H9 (cell line): ENCODE results near the gene RNF114. TPM values are rescaled to one million over a fixed set of nuclear protein-coding genes. Genes with fewer than 3 reads are reported as not detected.

Source experiments
- DNase-seq: peaks from one replicate; pipeline ENCODE4 v3.0.0-alpha.2; 2017
- H2AFZ ChIP-seq: one replicate; pipeline ENCODE4 v1.6.1; 2013; ENCODE audit warnings: mild to moderate bottlenecking, low read length, control low read depth, moderate library complexity
- H2AK5ac ChIP-seq: 2 replicates; pipeline ENCODE4 v1.6.1; 2013; ENCODE audit warnings: low read length, control low read depth, mixed read lengths; ENCODE audit not compliant: insufficient read length
- H2BK120ac ChIP-seq: one replicate; pipeline ENCODE4 v1.6.1; 2013; ENCODE audit warnings: low read depth, mild to moderate bottlenecking, low read length, control low read depth, inconsistent platforms; ENCODE audit not compliant: poor library complexity, severe bottlenecking
- H2BK12ac ChIP-seq: 2 replicates; pipeline ENCODE4 v1.6.1; 2013; ENCODE audit warnings: low read length, control low read depth, mixed read lengths, low read depth; ENCODE audit not compliant: insufficient read length
- H2BK15ac ChIP-seq: 2 replicates; pipeline ENCODE4 v1.6.1; 2013; ENCODE audit warnings: low read depth, low read length, control low read depth
- H2BK20ac ChIP-seq: one replicate; pipeline ENCODE4 v1.6.1; 2013; ENCODE audit warnings: low read depth, mild to moderate bottlenecking, low read length, control low read depth, inconsistent platforms; ENCODE audit not compliant: poor library complexity, severe bottlenecking
- H2BK5ac ChIP-seq: 2 replicates; pipeline ENCODE4 v1.6.1; 2013; ENCODE audit warnings: low read length, control low read depth, mixed read lengths; ENCODE audit not compliant: insufficient read length
- H3K14ac ChIP-seq: 2 replicates; pipeline ENCODE4 v1.6.1; 2013; ENCODE audit warnings: low read length, control low read depth; ENCODE audit not compliant: insufficient read depth
- H3K18ac ChIP-seq: 2 replicates; pipeline ENCODE4 v1.6.1; 2013; ENCODE audit warnings: low read depth, mild to moderate bottlenecking, mixed read lengths, low read length, control low read depth; ENCODE audit not compliant: insufficient read length
- H3K23ac ChIP-seq: 2 replicates; pipeline ENCODE4 v1.6.1; 2013; ENCODE audit warnings: low read length, control low read depth, mixed read lengths, low read depth; ENCODE audit not compliant: insufficient read length
- H3K23me2 ChIP-seq: 2 replicates; pipeline ENCODE4 v1.6.1; 2013; ENCODE audit warnings: low read depth, mild to moderate bottlenecking, mixed read lengths, low read length, control low read depth; ENCODE audit not compliant: insufficient read length, poor library complexity, severe bottlenecking
- H3K27ac ChIP-seq: 2 replicates; pipeline ENCODE4 v1.5.1; 2013; ENCODE audit warnings: low read length, control low read depth, mixed read lengths, low read depth; ENCODE audit not compliant: insufficient read length
- H3K27me3 ChIP-seq: 2 replicates; pipeline ENCODE4 v1.6.1; 2013; ENCODE audit warnings: low read length, control low read depth, inconsistent platforms; ENCODE audit not compliant: insufficient read depth
- H3K4ac ChIP-seq: 2 replicates; pipeline ENCODE4 v1.6.1; 2013; ENCODE audit warnings: low read depth, mild to moderate bottlenecking, control low read depth, inconsistent platforms, low read length, moderate library complexity
- H3K4me1 ChIP-seq: 2 replicates; pipeline ENCODE4 v1.6.1; 2013; ENCODE audit warnings: low read length, control low read depth, inconsistent platforms; ENCODE audit not compliant: insufficient read depth
- H3K4me2 ChIP-seq: 2 replicates; pipeline ENCODE4 v1.6.1; 2013; ENCODE audit warnings: low read length, control low read depth, mixed read lengths; ENCODE audit not compliant: insufficient read length, insufficient read depth
- H3K56ac ChIP-seq: 2 replicates; pipeline ENCODE4 v1.6.1; 2013; ENCODE audit warnings: low read depth, mild to moderate bottlenecking, mixed read lengths, low read length, control low read depth; ENCODE audit not compliant: insufficient read length
- H3K79me1 ChIP-seq: 2 replicates; pipeline ENCODE4 v1.6.1; 2013; ENCODE audit warnings: low read depth, mild to moderate bottlenecking, moderate library complexity, low read length, control low read depth, inconsistent platforms; ENCODE audit not compliant: insufficient read depth, poor library complexity, severe bottlenecking
- H3K79me2 ChIP-seq: 2 replicates; pipeline ENCODE4 v1.6.1; 2013; ENCODE audit warnings: low read length, control low read depth, inconsistent platforms; ENCODE audit not compliant: insufficient read depth
- H3K9ac ChIP-seq: 2 replicates; pipeline ENCODE4 v1.6.1; 2013; ENCODE audit warnings: low read length, control low read depth, mixed read lengths; ENCODE audit not compliant: insufficient read length; ENCODE audit errors: extremely low read depth
- H3K9me3 ChIP-seq: one replicate; pipeline ENCODE4 v1.6.1; 2013; ENCODE audit warnings: low read depth, low read length, inconsistent platforms; ENCODE audit not compliant: control insufficient read depth
- H3T11ph ChIP-seq: one replicate; pipeline ENCODE4 v1.6.1; 2013; ENCODE audit warnings: mild to moderate bottlenecking, low read length, control low read depth, inconsistent platforms
- H4K20me1 ChIP-seq: one replicate; pipeline ENCODE4 v1.6.1; 2013; ENCODE audit not compliant: control insufficient read depth, insufficient read length, insufficient read depth
- H4K5ac ChIP-seq: 2 replicates; pipeline ENCODE4 v1.6.1; 2013; ENCODE audit warnings: low read depth, mild to moderate bottlenecking, mixed read lengths, low read length, control low read depth; ENCODE audit not compliant: insufficient read length
- H4K8ac ChIP-seq: replicated peaks from 2 replicates; pipeline ENCODE4 v1.6.1; 2013; ENCODE audit warnings: low read length, control low read depth, mixed read lengths, low read depth; ENCODE audit not compliant: insufficient read length
- H4K91ac ChIP-seq: 2 replicates; pipeline ENCODE4 v1.6.1; 2013; ENCODE audit warnings: low read depth, mild to moderate bottlenecking, moderate library complexity, mixed read lengths, low read length, control low read depth; ENCODE audit not compliant: insufficient read length
- H3K27ac Mint-ChIP-seq, 3 experiments: 2 replicates in 2 of 3; 3 replicates in 1 of 3; pipeline ENCODE4 v1.8.0; 2020 to 2021; ENCODE audit warnings: mixed read lengths in 3 of 3, mild to moderate bottlenecking in 1 of 3, moderate library complexity in 1 of 3
- H3K27me3 Mint-ChIP-seq: 2 replicates; pipeline ENCODE4 v1.8.0; 2021; ENCODE audit warnings: low read depth, mild to moderate bottlenecking, moderate library complexity, mixed read lengths
- H3K36me3 Mint-ChIP-seq, 3 experiments: 2 replicates in 2 of 3; 3 replicates in 1 of 3; pipeline ENCODE4 v1.8.0; 2020 to 2021; ENCODE audit warnings: low read depth in 3 of 3, mixed read lengths in 3 of 3; ENCODE audit not compliant: insufficient read depth in 1 of 3
- H3K4me1 Mint-ChIP-seq, 2 experiments: 2 replicates each; pipeline ENCODE4 v1.8.0; 2020; ENCODE audit warnings: mixed read lengths in 2 of 2
- H3K4me3 Mint-ChIP-seq, 2 experiments: 2 replicates in 1 of 2; 3 replicates in 1 of 2; pipeline ENCODE4 v1.8.0; 2020 to 2021; ENCODE audit warnings: mild to moderate bottlenecking in 2 of 2, mixed read lengths in 2 of 2, moderate library complexity in 1 of 2
- H3K9me3 Mint-ChIP-seq, 2 experiments: 2 replicates in 1 of 2; 3 replicates in 1 of 2; pipeline ENCODE4 v1.8.0; 2020; ENCODE audit warnings: mild to moderate bottlenecking in 2 of 2, mixed read lengths in 2 of 2, moderate library complexity in 1 of 2
- WGBS: extraction: QIAGEN DNeasy Blood & Tissue Kit; methylation state at CpG from one replicate; pipeline ENCODE4 v1.1.7; 2013; ENCODE audit warnings: missing lambda C conversion rate, low lambda C conversion rate, mixed read lengths; ENCODE audit not compliant: insufficient read length; ENCODE audit errors: extremely low coverage; 5-methylcytosine and 5-hydroxymethylcytosine counted together
- total RNA-seq: library from RNA; stranded (reverse); gene quantifications from 2 replicates; pipeline ENCODE4 v1.2.1, GENCODE V29; 2021
- TF ChIP-seq, protein P1 (sequence below): fragments of 200-600 bp; sonication (generic); conservative IDR thresholded peaks from 3 replicates; pipeline ENCODE4 v1.8.0; 2021; ENCODE audit warnings: antibody characterized with exemption, mild to moderate bottlenecking

RNF114 gene
- total RNA-seq, 1 experiment from 2014 or later: 75.5 TPM

DNA sequence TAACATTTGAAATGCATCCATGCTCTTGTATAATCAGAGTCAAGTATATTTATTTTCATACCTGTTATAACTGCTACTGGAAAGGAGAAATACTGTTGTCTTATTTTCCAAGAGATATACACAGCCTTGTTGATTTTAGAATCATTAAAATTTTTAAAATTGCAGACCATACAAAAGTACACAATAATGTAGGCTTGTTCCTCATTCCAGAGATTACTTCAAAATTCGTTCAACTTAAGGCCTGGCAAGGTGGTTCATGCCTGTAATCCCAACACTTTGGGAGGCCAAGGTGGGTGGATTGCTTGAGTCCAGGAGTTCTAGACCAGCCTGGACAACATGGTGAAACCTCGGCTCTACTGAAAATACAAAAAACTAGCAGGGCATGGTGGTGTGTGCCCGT, 6.1 kb downstream of the RNF114 start:
- Histone ChIP-seq H2BK20ac (no peak overlapping the region), H3K27me3 (no peaks in the 10 kb centered on the region), H2BK12ac (no peak overlapping the region), H3K18ac (no peak overlapping the region), H2AK5ac (no peak overlapping the region), H2AFZ (no peak overlapping the region), H4K20me1 (no peaks in the 10 kb centered on the region), H3T11ph (no peak overlapping the region), H3K4me1 (peaks cover 4% of the 10 kb centered on the region; the same call in 1 of the 2 replicates), H2BK120ac (no peak overlapping the region), H3K23ac (no peak overlapping the region), H3K4me2 (no peak overlapping the region), H4K91ac (no peak overlapping the region), H4K8ac (no peak overlapping the region), H3K79me1 (peaks cover 4% of the 10 kb centered on the region), H3K79me2 (peaks cover 34% of the 10 kb centered on the region), H2BK15ac (no peak overlapping the region), H4K5ac (no peak overlapping the region), H3K9ac (no peak overlapping the region), H3K4ac (no peak overlapping the region), H2BK5ac (no peak overlapping the region), H3K27ac (no peak overlapping the region), H3K56ac (no peak overlapping the region), H3K9me3 (no peaks in the 10 kb centered on the region), H3K14ac (no peak overlapping the region), H3K23me2 (peaks cover 2% of the 10 kb centered on the region)
- TF ChIP-seq, protein P1, sequence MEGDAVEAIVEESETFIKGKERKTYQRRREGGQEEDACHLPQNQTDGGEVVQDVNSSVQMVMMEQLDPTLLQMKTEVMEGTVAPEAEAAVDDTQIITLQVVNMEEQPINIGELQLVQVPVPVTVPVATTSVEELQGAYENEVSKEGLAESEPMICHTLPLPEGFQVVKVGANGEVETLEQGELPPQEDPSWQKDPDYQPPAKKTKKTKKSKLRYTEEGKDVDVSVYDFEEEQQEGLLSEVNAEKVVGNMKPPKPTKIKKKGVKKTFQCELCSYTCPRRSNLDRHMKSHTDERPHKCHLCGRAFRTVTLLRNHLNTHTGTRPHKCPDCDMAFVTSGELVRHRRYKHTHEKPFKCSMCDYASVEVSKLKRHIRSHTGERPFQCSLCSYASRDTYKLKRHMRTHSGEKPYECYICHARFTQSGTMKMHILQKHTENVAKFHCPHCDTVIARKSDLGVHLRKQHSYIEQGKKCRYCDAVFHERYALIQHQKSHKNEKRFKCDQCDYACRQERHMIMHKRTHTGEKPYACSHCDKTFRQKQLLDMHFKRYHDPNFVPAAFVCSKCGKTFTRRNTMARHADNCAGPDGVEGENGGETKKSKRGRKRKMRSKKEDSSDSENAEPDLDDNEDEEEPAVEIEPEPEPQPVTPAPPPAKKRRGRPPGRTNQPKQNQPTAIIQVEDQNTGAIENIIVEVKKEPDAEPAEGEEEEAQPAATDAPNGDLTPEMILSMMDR: no peak
- no peaks in the 10 kb centered on the region for H3K9me3 Mint-ChIP-seq
- no peaks in the 10 kb centered on the region for H3K27me3 Mint-ChIP-seq
- no peak for DNase-seq
- H3K4me1 Mint-ChIP-seq: peaks cover 17 to 24% of the 10 kb centered on the region in 2 experiments
- no peak overlapping the region for H3K4me3 Mint-ChIP-seq
- H3K27ac Mint-ChIP-seq: no peak overlapping the region
- no CpG with 5 or more reads among the region's 3 CpGs for WGBS
- peaks cover 28 to 71% (median 69%) of the 10 kb centered on the region in 3 experiments; a peak in 6 of 7 replicates for H3K36me3 Mint-ChIP-seq
